ENCODE data around the gene SSBP3.
"Not testable (repeated sequence)": the region's sequence is repeated elsewhere in the genome, so short reads cannot be mapped to it uniquely, and the experiment has no call there.

The SSBP3 gene

GRCh38 chr1:54359393-54360162 lies 46.6 kb downstream of the SSBP3 start:
- TF ChIP-seq JUND (IDR thresholded peaks at IDR 0.05; ENCODE audit: low read depth), result no peak
- DNase-seq (ENCODE audit: low read depth in 1 of 2, low spot score in 1 of 2), result no peak
- in situ Hi-C loops (cut with HindIII; ENCODE audit: low pct_unique_long_range_greater_than_20kb, low sequenced_read_pairs), result no loop called here

GRCh38 chr1:54358503-54359168 lies 47.6 kb downstream of the SSBP3 start:
- in situ Hi-C loops (cut with HindIII; ENCODE audit: low pct_unique_long_range_greater_than_20kb, low sequenced_read_pairs), result no loop called here
- no peak for TF ChIP-seq JUND (IDR thresholded peaks at IDR 0.05; ENCODE audit: low read depth)
- DNase-seq (ENCODE audit: low read depth in 1 of 2, low spot score in 1 of 2), result no peak

GRCh38 chr1:54357967-54358366 lies 48.2 kb downstream of the SSBP3 start:
- no peak for DNase-seq (ENCODE audit: low read depth in 1 of 2, low spot score in 1 of 2)
- in situ Hi-C loops (cut with HindIII; ENCODE audit: low pct_unique_long_range_greater_than_20kb, low sequenced_read_pairs), result no loop called here
- no peak for TF ChIP-seq JUND (IDR thresholded peaks at IDR 0.05; ENCODE audit: low read depth)

GRCh38 chr1:54356680-54357147 lies 49.5 kb downstream of the SSBP3 start:
- in situ Hi-C loops (cut with HindIII; ENCODE audit: low pct_unique_long_range_greater_than_20kb, low sequenced_read_pairs), result no loop called here
- no peak for DNase-seq (ENCODE audit: low read depth in 1 of 2, low spot score in 1 of 2)
- no peak for TF ChIP-seq JUND (IDR thresholded peaks at IDR 0.05; ENCODE audit: low read depth)

GRCh38 chr1:54355931-54356679 lies 50.1 kb downstream of the SSBP3 start:
- DNase-seq (ENCODE audit: low read depth in 1 of 2, low spot score in 1 of 2), result no peak
- no peak for TF ChIP-seq JUND (IDR thresholded peaks at IDR 0.05; ENCODE audit: low read depth)
- in situ Hi-C loops (cut with HindIII; ENCODE audit: low pct_unique_long_range_greater_than_20kb, low sequenced_read_pairs), result no loop called here

GRCh38 chr1:54354899-54355298 lies 51.3 kb downstream of the SSBP3 start:
- no peak for TF ChIP-seq JUND (IDR thresholded peaks at IDR 0.05; ENCODE audit: low read depth)
- in situ Hi-C loops (cut with HindIII; ENCODE audit: low pct_unique_long_range_greater_than_20kb, low sequenced_read_pairs), result no loop called here
- DNase-seq (ENCODE audit: low read depth in 1 of 2, low spot score in 1 of 2), result no peak

- DNase-seq (ENCODE audit: low read depth in 1 of 2, low spot score in 1 of 2), result no peak
- in situ Hi-C loops (cut with HindIII; ENCODE audit: low pct_unique_long_range_greater_than_20kb, low sequenced_read_pairs), result no loop called here
- TF ChIP-seq JUND (IDR thresholded peaks at IDR 0.05; ENCODE audit: low read depth), result no peak
Measured at GRCh38 chr1:54353959-54354358, 52.2 kb downstream of the SSBP3 start.

- in situ Hi-C loops (cut with HindIII; ENCODE audit: low pct_unique_long_range_greater_than_20kb, low sequenced_read_pairs), result no loop called here
- TF ChIP-seq JUND (IDR thresholded peaks at IDR 0.05; ENCODE audit: low read depth), result no peak
- DNase-seq (ENCODE audit: low read depth in 1 of 2, low spot score in 1 of 2), result no peak
Measured at GRCh38 chr1:54352755-54353154, 53.4 kb downstream of the SSBP3 start.

- TF ChIP-seq JUND (IDR thresholded peaks at IDR 0.05; ENCODE audit: low read depth), result no peak
- no peak for DNase-seq (ENCODE audit: low read depth in 1 of 2, low spot score in 1 of 2)
- in situ Hi-C loops (cut with HindIII; ENCODE audit: low pct_unique_long_range_greater_than_20kb, low sequenced_read_pairs), result no loop called here
Measured at GRCh38 chr1:54350360-54350759, 55.8 kb downstream of the SSBP3 start.

GRCh38 chr1:54348700-54349021 lies 57.5 kb downstream of the SSBP3 start:
- no peak for DNase-seq (ENCODE audit: low read depth in 1 of 2, low spot score in 1 of 2)
- TF ChIP-seq JUND (IDR thresholded peaks at IDR 0.05; ENCODE audit: low read depth), result no peak
- in situ Hi-C loops (cut with HindIII; ENCODE audit: low pct_unique_long_range_greater_than_20kb, low sequenced_read_pairs), result no loop called here

GRCh38 chr1:54347955-54348699 lies 58.1 kb downstream of the SSBP3 start:
- in situ Hi-C loops (cut with HindIII; ENCODE audit: low pct_unique_long_range_greater_than_20kb, low sequenced_read_pairs), result no loop called here
- no peak for DNase-seq (ENCODE audit: low read depth in 1 of 2, low spot score in 1 of 2)
- TF ChIP-seq JUND (IDR thresholded peaks at IDR 0.05; ENCODE audit: low read depth), result no peak

- TF ChIP-seq JUND (IDR thresholded peaks at IDR 0.05; ENCODE audit: low read depth), result no peak
- in situ Hi-C loops (cut with HindIII; ENCODE audit: low pct_unique_long_range_greater_than_20kb, low sequenced_read_pairs), result no loop called here
- no peak for DNase-seq (ENCODE audit: low read depth in 1 of 2, low spot score in 1 of 2)
Measured at GRCh38 chr1:54347261-54347954, 58.8 kb downstream of the SSBP3 start.

GRCh38 chr1:54345548-54345947 lies 60.6 kb downstream of the SSBP3 start:
- DNase-seq (ENCODE audit: low read depth in 1 of 2, low spot score in 1 of 2); in situ Hi-C loops (cut with HindIII; ENCODE audit: low pct_unique_long_range_greater_than_20kb, low sequenced_read_pairs): not testable (repeated sequence)
